ENCODE data around the gene YTHDF2. TPM values are rescaled to one million over a fixed set of nuclear protein-coding genes. Genes with fewer than 3 reads are reported as not detected.

Gene YTHDF2
- total RNA-seq, 1 experiment from 2014 or later = 62.3 TPM

DNA sequence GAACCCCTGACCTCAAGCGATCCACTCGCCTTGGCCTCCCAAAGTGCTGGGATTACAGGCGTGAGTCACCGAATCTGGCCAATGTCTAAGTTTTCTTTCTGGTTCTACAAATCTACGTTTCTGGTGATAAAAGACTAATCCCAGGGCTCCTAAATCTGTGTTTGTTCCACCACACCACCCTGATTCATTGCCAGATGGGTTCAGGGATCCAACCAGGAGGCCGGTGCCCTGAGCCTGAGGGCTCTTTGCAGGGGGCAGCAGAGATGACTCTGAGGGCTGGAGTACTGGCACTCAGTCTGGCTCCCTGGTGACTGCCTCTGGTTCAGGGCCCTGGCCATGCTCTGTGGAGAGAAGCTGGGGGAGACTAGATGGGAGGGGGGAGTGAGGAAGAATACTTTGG is 64.7 kb downstream of the YTHDF2 start:
- DNase-seq (ENCODE audit: low read depth) = peak; percentile 75

DNA sequence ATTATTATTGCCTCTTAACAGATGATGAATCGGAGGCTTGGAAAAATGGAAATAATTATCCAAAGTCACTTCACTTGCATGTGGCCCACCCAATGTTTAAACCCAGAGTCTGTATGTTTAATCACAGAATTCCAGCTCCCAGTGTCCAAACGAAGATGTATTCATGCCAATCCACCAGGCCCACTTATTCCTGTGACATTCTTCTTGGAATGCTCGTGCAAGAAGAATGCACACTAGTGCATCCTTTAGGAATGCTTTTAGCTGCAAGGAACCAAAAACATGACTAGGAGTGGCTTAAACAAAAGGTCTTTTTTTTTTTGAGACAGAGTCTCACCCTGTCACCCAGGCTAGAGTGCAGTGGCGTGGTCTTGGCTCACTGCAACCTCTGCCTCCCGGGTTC is 66.3 kb downstream of the YTHDF2 start:
- DNase-seq (ENCODE audit: low read depth) = no peak

DNA sequence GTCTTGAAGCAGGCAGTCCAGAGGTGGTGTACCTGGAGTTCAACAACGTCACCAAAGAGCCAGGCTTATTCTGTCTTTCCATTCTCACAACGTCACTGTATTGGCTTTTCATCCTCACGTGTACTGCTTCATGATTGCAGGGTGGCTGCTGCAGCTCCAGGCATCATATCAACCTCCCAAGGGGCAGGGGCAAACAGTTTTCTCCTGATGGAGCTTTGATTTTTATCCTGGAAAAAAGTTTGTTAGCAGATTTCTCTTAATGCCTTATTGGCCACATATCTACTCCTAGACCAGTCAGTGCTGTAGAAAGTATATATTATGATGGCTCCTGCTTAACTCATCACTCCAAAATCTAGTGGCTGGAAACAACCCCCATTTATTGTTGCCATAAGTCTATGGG is 66.9 kb downstream of the YTHDF2 start:
- DNase-seq (ENCODE audit: low read depth) = no peak

DNA sequence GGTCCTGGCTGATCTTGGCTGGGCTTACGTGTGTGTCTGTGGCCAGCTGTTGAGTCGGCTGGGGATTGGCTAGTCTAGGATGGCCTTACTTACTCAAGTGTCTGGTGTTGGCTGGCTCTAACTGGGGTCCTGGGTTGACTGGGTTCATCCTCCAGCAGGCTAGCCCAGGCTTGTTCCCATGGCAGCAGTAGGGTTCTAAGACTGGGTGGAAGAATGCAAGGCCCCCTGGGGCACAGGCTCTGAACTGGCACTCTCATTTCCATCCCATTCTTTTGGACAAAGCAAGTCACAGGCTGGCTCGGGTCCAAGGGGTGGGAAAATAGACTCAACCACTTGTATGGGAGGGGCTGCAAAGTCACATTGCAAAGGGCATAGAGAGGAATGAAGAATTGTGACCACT is 67.3 kb downstream of the YTHDF2 start:
- DNase-seq (ENCODE audit: low read depth) = no peak

DNA sequence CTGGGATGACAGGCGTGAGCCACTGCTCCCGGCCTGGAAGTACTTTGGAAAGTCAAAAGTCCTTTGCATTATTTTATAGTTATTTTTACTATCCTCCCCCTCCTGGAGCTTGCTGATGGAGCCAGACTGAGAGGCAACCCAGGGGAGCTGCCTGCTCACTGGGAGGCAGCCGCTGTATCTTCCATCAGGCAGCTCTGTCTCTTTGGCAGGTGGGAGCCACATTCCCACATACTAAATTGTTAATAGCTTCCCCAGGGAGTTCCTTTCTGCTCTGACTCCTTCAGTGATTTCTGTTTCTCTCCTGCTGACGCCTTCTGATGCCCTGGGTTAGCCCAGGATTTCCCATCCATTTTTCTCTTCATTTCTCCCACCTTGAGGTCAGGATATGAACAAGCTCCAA is 70.3 kb downstream of the YTHDF2 start:
- DNase-seq (ENCODE audit: low read depth) = no peak

DNA sequence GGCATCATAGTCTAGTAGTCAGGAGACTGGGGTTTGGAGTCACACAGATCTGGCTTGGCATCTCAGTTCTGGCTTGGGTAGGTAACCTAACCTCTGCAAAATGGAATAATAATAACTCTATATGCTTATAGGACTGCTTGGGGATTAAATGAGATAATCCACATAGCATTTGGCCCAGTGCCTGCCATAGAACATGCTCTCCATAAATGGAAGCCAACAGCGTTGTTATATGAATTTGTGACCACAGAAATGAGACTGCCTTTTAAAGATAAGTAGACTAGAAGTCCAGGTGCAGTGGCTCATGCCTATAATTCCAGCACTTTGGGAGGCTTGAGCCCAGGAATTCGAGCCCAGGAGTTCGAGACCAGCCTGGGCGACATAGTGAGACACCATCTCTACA is 71.2 kb downstream of the YTHDF2 start:
- no peak for DNase-seq (ENCODE audit: low read depth)

DNA sequence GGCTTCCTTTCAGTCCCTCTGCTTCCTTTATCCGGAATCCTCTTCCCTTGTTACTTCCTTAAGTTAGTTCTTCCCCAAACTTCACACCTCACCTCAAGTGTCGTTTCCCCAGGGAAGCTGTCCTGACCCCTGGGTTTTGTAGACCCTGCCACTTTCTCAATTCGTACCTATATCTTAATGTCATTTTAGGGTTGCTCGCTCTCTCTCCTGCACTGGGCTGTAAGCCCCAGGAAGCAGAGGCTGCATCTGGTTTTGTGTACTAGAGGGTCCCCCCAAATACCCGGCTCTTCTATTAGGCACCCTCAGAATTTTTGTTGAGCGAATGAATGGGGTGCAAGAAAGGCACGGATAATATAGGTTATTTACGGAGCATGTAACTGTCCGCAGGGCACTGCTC is 74.6 kb downstream of the YTHDF2 start:
- no peak for DNase-seq (ENCODE audit: low read depth)

DNA sequence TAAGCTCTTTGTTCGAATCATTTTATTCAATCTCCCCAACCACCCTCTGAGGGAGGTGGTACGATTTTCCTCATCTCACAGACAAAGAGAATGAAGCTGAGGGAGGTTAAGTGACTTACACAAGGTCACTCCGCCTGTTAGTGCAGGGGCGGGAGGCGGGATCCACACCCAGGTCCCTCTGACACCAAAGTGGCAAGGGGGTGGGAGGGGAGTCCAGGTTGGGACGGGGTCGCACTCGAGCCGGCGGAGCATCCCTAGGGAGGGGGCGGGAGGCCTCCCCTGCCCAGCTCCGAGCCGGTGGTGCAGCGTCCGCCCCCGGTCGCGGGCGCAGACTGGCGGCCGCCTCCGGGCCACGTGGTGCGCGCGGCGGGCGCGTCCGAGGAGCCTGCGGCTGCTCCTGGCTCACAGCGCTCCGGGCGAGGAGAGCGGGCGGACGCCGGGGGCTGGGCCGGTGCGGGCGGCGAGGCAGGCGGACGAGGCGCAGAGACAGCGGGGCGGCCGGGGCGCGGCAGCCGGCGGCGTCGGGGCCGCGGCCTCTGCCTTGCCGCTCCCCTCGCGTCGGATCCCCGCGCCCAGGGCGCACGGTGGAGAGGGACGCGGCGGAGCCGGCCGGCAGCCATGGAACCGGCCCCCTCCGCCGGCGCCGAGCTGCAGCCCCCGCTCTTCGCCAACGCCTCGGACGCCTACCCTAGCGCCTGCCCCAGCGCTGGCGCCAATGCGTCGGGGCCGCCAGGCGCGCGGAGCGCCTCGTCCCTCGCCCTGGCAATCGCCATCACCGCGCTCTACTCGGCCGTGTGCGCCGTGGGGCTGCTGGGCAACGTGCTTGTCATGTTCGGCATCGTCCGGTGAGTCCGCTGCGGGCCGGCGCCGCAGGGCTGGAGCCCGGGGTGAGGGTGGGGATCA is 75.3 kb downstream of the YTHDF2 start, which contains the start of gene OPRD1:
OPRD1 (plus strand) TSS at position 405 of the 903 bp plus-strand sequence; CDS start at position 619, 214 bp downstream.
- no peak for DNase-seq (ENCODE audit: low read depth)

DNA sequence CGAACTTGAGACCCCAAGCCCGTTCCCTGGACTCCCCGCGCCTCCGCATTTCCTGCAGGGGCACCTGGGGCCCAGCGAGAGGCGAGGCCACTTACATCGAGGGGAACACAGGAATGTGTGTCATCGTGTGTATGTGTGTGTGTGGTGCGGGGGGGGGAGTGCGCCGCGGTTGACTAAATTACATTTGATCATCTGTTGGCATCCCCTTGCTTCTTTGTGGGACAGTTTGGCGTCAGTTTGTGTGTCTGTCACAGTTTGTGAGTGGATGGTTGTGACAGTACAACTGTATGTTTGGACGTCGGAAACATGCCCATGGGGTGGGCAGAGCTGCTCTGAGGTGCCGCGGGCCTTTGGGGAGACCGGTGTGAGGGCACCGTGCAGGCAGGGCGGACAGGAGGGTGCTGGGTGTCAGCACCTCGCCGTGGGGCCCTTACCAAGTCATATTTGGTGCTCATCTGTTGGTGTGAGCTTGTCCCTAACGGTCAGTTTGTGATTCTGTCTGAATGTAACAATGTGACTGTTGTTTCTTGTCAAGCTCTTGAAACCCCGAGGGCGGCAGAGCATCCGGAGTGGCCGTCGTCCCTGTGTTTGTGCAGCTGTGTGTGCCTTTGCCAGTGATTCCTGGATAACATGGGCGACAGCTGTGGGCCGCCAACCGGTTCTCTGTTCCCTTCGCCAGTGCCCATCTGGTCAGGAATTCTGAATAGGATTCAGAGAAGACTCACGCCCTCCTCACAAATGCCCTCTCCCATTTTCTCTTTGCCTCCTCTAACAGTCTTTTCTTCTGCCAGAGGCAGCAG is 76.1 kb downstream of the YTHDF2 start:
- DNase-seq (ENCODE audit: low read depth) = no peak

DNA sequence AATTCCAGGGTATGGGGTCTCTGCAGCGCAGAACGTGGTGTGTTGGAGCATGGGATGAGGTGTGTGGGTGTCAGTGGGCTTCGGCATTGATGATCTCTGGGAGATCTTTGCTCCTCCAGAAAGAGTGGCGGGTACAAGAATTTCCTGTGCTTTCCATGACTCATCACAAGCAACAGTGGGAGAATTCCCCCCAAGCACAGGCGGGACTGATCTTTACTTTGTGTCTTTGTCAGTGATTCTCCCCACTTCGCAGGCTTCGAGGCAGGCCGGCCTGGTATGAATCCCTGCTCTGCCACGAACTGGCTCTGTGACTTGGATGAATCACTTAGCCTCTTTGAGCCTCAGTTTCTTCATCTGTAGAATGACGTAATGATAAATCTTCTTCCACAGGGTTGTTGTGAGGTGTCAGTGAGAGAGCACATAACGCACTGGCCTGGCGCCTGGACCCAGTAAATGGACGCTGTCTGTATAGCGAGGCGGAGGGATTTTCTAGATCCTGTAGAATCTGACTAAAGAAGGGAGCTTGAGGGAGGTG is 77.3 kb downstream of the YTHDF2 start:
- DNase-seq (ENCODE audit: low read depth) = no peak

DNA sequence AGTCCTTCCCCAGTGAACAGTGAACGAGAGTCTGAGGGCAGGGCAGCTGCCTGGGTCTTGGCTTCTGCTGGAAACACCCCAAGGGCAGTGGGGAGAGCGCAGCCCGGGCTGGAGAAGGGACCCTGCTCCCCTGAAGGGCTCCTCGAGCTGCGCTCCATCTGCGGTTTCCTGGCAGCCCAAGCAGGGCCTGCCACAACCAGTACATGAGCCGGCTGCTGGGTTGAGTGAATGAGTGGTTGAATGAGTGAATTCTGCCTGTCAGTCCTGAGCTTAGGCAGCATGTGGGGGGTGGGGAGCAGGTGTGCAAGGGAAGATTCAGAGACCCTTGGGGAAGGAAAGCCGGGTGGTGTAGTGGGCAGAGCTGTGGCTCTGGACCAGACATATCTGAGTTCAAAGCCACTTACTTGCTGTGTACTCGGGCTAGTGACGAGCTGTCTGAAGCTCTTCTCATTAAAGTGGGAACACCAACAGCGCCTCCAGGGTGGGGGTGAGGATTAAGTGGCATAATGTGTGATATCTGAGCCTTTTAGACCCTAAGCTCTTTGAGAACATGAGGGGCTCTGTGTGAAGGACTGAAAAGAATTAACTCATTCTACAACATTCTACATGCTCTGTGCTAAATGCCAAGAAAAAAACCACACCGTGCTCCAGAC is 78.9 kb downstream of the YTHDF2 start:
- no peak for DNase-seq (ENCODE audit: low read depth)

DNA sequence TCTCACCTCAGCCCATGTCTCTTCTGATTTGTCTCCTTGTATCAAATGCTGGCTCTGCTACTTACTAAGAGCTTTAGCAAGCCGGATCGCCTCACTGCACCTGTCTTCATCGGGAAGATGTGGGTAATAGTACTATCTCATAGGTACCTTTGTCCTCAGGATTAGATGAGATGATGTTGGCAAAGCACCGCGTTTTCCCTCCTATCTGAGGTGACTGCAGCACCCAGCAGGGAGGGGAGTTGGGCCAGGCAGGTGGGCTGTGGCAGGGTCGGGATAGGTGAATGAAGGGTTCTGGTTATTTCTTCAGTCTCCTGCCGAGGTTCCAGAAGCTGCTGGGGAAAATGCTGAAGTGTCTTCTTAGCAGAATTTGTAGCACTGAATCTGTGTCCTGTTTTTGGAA is 80.4 kb downstream of the YTHDF2 start:
- no peak for DNase-seq (ENCODE audit: low read depth)

DNA sequence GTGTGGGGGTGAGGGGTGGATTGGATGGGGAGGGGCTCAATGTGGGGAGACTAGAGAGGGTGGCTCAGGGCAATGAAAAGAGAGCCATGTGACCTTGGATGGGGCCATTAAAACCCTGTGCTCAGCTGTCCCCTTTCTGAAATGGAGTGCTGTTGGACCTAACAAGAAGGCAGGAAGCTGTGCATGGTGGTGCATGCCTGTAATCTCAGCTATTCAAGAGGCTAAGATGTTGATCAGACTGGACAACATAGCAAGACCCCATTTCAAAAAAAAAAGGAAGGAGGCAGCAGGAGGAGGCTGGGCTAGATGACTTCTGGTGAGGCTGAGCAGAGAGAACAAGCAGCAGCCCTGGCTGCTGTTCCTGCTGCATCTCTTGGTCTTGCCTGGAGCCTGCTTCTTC is 82.3 kb downstream of the YTHDF2 start:
- DNase-seq (ENCODE audit: low read depth) = no peak

Other genes starting within 250 kb of the YTHDF2 start
- gene RCC1, start 230.9 kb upstream of the YTHDF2 start, total RNA-seq (2014; rRNA removed; shearing (Covaris generic)) = 36.8 and 49.1 TPM in 2 replicates
- gene TRNAU1AP, start 183.9 kb upstream of the YTHDF2 start, total RNA-seq (2014; rRNA removed; shearing (Covaris generic)) = 24.0 and 32.6 TPM in 2 replicates
- 2.0 and 3.2 TPM in 2 replicates for gene RAB42, start 144.7 kb upstream of the YTHDF2 start, total RNA-seq (2014; rRNA removed; shearing (Covaris generic))
- gene TAF12, start 93.9 kb upstream of the YTHDF2 start, total RNA-seq (2014; rRNA removed; shearing (Covaris generic)) = 41.4 and 49.3 TPM in 2 replicates
- not detected in 2 replicates for gene RNU11, start 88.3 kb upstream of the YTHDF2 start, total RNA-seq (2014; rRNA removed; shearing (Covaris generic))
- gene GMEB1, start 68.2 kb upstream of the YTHDF2 start, total RNA-seq (2014; rRNA removed; shearing (Covaris generic)) = 4.2 and 8.1 TPM in 2 replicates
- gene OPRD1, start 75.2 kb downstream of the YTHDF2 start, total RNA-seq (2014; rRNA removed; shearing (Covaris generic)) = not detected in 2 replicates
- 16.2 and 23.2 TPM in 2 replicates for gene EPB41, start 177.6 kb downstream of the YTHDF2 start, total RNA-seq (2014; rRNA removed; shearing (Covaris generic))

All from M059J (cell line).